RWPE1 (cell line): ENCODE data around the gene CRTC3.
A peak's percentile ranks its signal among the peaks of the same experiment; 100 is the strongest.
"Not testable (repeated sequence)": the region's sequence is repeated elsewhere in the genome, so short reads cannot be mapped to it uniquely, and the experiment has no call there.

Experiments
- CTCF ChIA-PET: fragments of 350-600 bp; sonication (Branson Sonifier 250); formaldehyde crosslinking; extraction: SDS; loops from one replicate; lab custom pipeline; 2021; lab: Yijun Ruan, JAX
- POLR2A ChIA-PET: fragments of 400-600 bp; formaldehyde crosslinking; extraction: SDS; loops from one replicate; lab custom pipeline; 2020; ENCODE audit warnings: antibody characterized with exemption; ENCODE audit not compliant: low non-redundant PET; lab: Yijun Ruan, JAX
- DNase-seq: peaks from one replicate; pipeline ENCODE4 v3.0.0; 2012; ENCODE audit warnings: low spot score
- H3K27ac ChIP-seq: fragments of 450-650 bp; 2 replicates; pipeline ENCODE4 v1.5.1; 2017
- TF ChIP-seq, protein P1 (sequence below): fragments of 450-650 bp; conservative IDR thresholded peaks from 2 replicates; pipeline ENCODE4 v1.5.1; 2017; ENCODE audit warnings: low read depth, mild to moderate bottlenecking

Gene CRTC3

DNA sequence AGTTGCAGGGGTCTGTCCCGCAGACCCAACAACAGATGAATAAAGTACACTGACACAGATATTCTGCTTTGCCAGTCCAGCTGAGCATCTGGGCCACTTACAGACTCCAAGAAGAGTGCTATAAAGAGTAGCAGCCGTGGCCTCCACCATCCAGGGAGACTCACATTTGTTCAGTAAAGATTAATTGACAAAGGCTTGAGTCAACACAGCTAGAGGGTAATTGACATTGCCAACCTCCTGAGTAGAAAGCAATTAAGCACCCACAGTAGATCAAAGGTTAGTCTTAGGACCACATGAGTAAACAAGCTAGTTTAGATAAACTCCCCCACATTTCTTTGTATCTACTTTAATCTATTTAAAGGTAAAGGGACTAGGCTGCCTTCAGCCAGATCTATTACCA lies 16.3 kb upstream of the CRTC3 start:
- ChIA-PET POLR2A (no interaction called here), CTCF (interaction anchor here (0.6 kb wide), 1 partner anchor 16 kb away, joined by 3 read pairs; the partner anchor contains the start of gene CRTC3)
- TF ChIP-seq, protein P1, sequence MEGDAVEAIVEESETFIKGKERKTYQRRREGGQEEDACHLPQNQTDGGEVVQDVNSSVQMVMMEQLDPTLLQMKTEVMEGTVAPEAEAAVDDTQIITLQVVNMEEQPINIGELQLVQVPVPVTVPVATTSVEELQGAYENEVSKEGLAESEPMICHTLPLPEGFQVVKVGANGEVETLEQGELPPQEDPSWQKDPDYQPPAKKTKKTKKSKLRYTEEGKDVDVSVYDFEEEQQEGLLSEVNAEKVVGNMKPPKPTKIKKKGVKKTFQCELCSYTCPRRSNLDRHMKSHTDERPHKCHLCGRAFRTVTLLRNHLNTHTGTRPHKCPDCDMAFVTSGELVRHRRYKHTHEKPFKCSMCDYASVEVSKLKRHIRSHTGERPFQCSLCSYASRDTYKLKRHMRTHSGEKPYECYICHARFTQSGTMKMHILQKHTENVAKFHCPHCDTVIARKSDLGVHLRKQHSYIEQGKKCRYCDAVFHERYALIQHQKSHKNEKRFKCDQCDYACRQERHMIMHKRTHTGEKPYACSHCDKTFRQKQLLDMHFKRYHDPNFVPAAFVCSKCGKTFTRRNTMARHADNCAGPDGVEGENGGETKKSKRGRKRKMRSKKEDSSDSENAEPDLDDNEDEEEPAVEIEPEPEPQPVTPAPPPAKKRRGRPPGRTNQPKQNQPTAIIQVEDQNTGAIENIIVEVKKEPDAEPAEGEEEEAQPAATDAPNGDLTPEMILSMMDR = no peak
- no peak for DNase-seq
- no peak overlapping the region for H3K27ac ChIP-seq

GRCh38 chr15:90513893-90514292 lies 15.8 kb upstream of the CRTC3 start:
- CTCF ChIA-PET, DNase-seq, POLR2A ChIA-PET, H3K27ac ChIP-seq: not testable (repeated sequence)

GRCh38 chr15:90519688-90520087 lies 10.0 kb upstream of the CRTC3 start:
- TF ChIP-seq, protein P1 = no peak
- ChIA-PET POLR2A (no interaction called here), CTCF (interaction anchor here (0.5 to 0.7 kb wide), 4 partner anchors 10 to 1131 kb away, joined by 3 read pairs; no protein-coding TSS in a partner anchor)
- peak; percentile 49 for DNase-seq
- peak overlapping the region; percentile 46; the same call in 1 of the 2 replicates for H3K27ac ChIP-seq

GRCh38 chr15:90520365-90520764 lies 9.4 kb upstream of the CRTC3 start:
- ChIA-PET POLR2A (no interaction called here), CTCF (interaction anchor here (0.5 kb wide), 1 partner anchor 37 kb away, joined by 3 read pairs; no protein-coding TSS in a partner anchor)
- TF ChIP-seq, protein P1 = no peak
- DNase-seq = no peak
- no peak overlapping the region for H3K27ac ChIP-seq

DNA sequence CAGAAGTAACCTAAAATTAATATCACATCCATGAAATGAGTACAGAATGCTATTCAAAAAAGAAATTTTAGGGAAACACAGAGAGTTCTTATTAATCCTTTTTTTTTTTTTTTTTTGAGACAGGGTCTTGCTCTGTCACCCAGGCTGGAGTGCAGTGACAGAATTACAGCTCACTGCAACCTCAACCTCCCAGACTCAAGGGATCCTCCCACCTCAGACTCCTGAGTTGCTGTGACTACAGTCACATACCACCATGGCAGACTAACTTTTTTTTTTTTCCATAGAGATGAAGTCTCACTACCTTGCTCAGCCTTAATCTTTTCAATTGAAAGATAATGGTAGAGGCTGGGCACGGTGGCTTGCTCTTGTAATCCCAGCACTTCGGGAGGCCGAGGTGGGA lies 6.3 kb upstream of the CRTC3 start:
- DNase-seq = no peak
- ChIA-PET CTCF (no interaction called here), POLR2A (no interaction called here)
- no peak overlapping the region for H3K27ac ChIP-seq
- TF ChIP-seq, protein P1 = no peak

GRCh38 chr15:90524018-90524803 lies 5.5 kb upstream of the CRTC3 start:
- H3K27ac ChIP-seq, DNase-seq, POLR2A ChIA-PET: not testable (repeated sequence)
- CTCF ChIA-PET = interaction anchor here (0.6 kb wide), 1 partner anchor 447 kb away, joined by 4 read pairs; no protein-coding TSS in a partner anchor

DNA sequence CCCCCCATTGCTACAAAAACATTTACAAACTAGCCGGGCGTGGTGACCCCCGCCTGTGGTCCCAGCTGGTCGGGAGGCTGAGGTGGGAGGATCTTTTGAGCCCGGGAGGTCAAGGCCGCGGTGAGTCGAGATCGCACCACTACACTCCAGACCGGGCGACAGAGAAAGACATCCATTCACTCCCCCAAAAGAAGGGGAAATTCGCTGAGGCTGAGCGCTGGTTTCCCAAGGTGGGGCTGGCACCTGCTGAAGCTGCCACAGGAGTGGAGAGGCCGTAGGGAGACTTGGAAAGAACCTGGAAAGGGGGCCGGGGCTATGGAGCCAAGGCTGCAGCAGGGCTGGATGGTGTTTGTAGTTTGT lies 732 bp upstream of the CRTC3 start:
- POLR2A ChIA-PET = no interaction called here
- TF ChIP-seq, protein P1 = no peak
- peak overlapping the region; percentile 78 for H3K27ac ChIP-seq
- DNase-seq = no peak
- CTCF ChIA-PET = interaction anchor here (0.7 kb wide), 1 partner anchor 46 kb away, joined by 3 read pairs; no protein-coding TSS in a partner anchor
